MM.1S (cell line): ENCODE results near the gene RPL21.
A peak's percentile ranks its signal among the peaks of the same experiment; 100 is the strongest.

Source experiments
- DNase-seq: peaks from one replicate; pipeline ENCODE4 v3.0.0-alpha.2; 2015
- H2AFZ ChIP-seq: fragments of 300-600 bp; sonication (generic); 2 replicates; pipeline ENCODE4 v1.6.0; 2016; ENCODE audit warnings: antibody characterized with exemption, low read length
- H3F3A ChIP-seq: fragments of 300-600 bp; sonication (generic); 2 replicates; pipeline ENCODE4 v1.6.1; 2016; ENCODE audit warnings: mild to moderate bottlenecking, antibody characterized with exemption, low read length, moderate library complexity, mixed read lengths; ENCODE audit not compliant: insufficient read depth
- H3K27ac ChIP-seq: fragments of 300-600 bp; sonication (generic); 2 replicates; pipeline ENCODE4 v1.5.1; 2016; ENCODE audit warnings: mild to moderate bottlenecking, low read length
- H3K27me3 ChIP-seq: fragments of 300-600 bp; sonication (generic); replicated peaks from 2 replicates; pipeline ENCODE4 v1.6.0; 2016; ENCODE audit warnings: low read length; ENCODE audit not compliant: insufficient read depth
- H3K36me3 ChIP-seq: fragments of 300-600 bp; sonication (generic); replicated peaks from 2 replicates; pipeline ENCODE4 v1.6.1; 2016; ENCODE audit warnings: mild to moderate bottlenecking, low read length, mixed read lengths; ENCODE audit not compliant: insufficient read depth
- H3K4me1 ChIP-seq: fragments of 300-600 bp; sonication (generic); 2 replicates; pipeline ENCODE4 v1.6.1; 2016; ENCODE audit warnings: low read length, mixed read lengths
- H3K4me2 ChIP-seq: fragments of 300-600 bp; sonication (generic); 2 replicates; pipeline ENCODE4 v1.6.0; 2016; ENCODE audit warnings: low read depth, low read length
- H3K4me3 ChIP-seq: fragments of 300-600 bp; sonication (generic); 2 replicates; pipeline ENCODE4 v1.5.1; 2016; ENCODE audit warnings: low read length, mixed read lengths
- H3K79me2 ChIP-seq: fragments of 300-600 bp; sonication (generic); 2 replicates; pipeline ENCODE4 v1.6.1; 2016; ENCODE audit warnings: mixed run types, low read length, mixed read lengths
- H3K9ac ChIP-seq: fragments of 300-600 bp; sonication (generic); 2 replicates; pipeline ENCODE4 v1.6.1; 2016; ENCODE audit warnings: low read length, mixed read lengths
- H3K9me2 ChIP-seq: fragments of 300-600 bp; sonication (generic); replicated peaks from 2 replicates; pipeline ENCODE4 v1.6.1; 2016; ENCODE audit warnings: mild to moderate bottlenecking, low read length, mixed read lengths; ENCODE audit not compliant: insufficient read depth
- H3K9me3 ChIP-seq: fragments of 300-600 bp; sonication (generic); replicated peaks from 2 replicates; pipeline ENCODE4 v1.6.1; 2016; ENCODE audit warnings: mild to moderate bottlenecking, low read length, mixed read lengths; ENCODE audit not compliant: insufficient read depth
- H4K20me1 ChIP-seq: fragments of 300-600 bp; sonication (generic); 2 replicates; pipeline ENCODE4 v1.6.1; 2016; ENCODE audit warnings: mild to moderate bottlenecking, low read length, moderate library complexity, mixed read lengths; ENCODE audit not compliant: insufficient read depth
- EZH2 ChIP-seq: fragments of 300-600 bp; sonication (generic); optimal IDR thresholded peaks from 2 replicates; pipeline ENCODE3; 2017; ENCODE audit warnings: low read depth, mild to moderate bottlenecking, antibody characterized with exemption, low read length, mixed read lengths
- EZH2phosphoT487 ChIP-seq: fragments of 300-600 bp; sonication (generic); IDR thresholded peaks from 2 replicates; pipeline ENCODE4 v1.6.1; 2018; ENCODE audit warnings: antibody characterized with exemption, low read length
- TF ChIP-seq, protein P1 (sequence below): fragments of 300-600 bp; sonication (generic); IDR thresholded peaks from 2 replicates; pipeline ENCODE4 v1.5.1; 2016; ENCODE audit warnings: antibody characterized with exemption, low read length, mixed read lengths

Gene RPL21

DNA sequence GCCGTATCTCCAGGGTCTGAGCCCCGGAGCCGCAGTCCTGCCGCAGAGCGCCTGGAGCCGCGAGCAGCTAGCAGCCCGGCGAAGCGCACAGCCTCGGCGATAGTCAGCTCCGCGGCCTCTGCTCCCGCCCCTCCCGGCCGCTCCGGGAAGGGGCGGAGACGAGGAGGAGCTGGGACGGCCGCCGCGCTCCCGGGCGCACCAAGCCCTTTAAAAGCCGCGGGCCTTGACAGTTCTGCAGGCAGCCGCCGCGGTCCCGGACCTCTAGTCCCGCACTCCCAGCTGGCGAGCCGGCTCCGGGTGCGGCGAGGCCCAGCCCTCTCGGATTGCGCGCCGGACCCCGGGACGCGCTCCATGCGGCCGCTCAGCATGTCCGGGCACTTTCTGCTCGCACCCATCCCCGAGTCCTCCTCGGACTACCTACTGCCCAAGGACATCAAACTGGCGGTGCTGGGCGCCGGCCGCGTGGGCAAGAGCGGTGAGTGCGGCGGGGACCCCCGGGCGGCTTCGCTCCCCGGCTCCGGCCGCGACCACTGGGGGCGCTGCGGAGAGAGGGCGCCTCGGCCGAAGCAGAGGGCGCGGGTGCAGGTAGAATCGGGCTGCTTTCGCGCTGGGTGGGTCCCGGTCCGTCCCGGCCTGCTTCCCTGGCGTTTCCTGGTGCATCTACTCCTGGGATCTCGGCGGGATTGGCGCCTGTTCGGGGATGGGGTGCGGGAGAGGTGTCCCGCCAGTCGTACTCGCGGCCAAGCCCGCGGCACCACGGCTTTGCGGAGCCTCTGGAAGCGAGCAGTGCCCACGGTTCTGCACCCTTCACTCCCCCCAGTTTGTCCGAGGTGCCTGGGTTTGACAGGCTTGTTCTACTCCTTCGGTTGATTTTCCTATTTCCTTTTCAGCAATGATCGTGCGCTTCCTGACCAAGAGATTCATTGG is 19.5 kb downstream of the RPL21 start, which contains the start of gene RASL11A:
Gene RASL11A, plus strand, starts transcription at position 237 of the 927 bp plus-strand sequence. Its CDS starts 115 bp downstream, at position 352.
- Histone ChIP-seq H3K27ac (no peak within 1 kb of the TSS), H3K36me3 (no peaks in the 10 kb centered on the region), H3K79me2 (no peaks in the 10 kb centered on the region), H3K9me3 (no peaks in the 10 kb centered on the region), H3K9me2 (no peaks in the 10 kb centered on the region), H3K27me3 (no peaks in the 10 kb centered on the region), H2AFZ (peak within 1 kb of the TSS; percentile 90), H3K4me2 (peak within 1 kb of the TSS; percentile 87), H3K9ac (peak within 1 kb of the TSS; percentile 51; the same call in 1 of the 2 replicates), H3K4me3 (peak within 1 kb of the TSS; percentile 69), H3K4me1 (no peaks in the 10 kb centered on the region), H4K20me1 (no peaks in the 10 kb centered on the region), H3F3A (no peaks in the 10 kb centered on the region)
- peak; percentile 68 for DNase-seq
- TF ChIP-seq EZH2, result no peak
- TF ChIP-seq, protein P1, sequence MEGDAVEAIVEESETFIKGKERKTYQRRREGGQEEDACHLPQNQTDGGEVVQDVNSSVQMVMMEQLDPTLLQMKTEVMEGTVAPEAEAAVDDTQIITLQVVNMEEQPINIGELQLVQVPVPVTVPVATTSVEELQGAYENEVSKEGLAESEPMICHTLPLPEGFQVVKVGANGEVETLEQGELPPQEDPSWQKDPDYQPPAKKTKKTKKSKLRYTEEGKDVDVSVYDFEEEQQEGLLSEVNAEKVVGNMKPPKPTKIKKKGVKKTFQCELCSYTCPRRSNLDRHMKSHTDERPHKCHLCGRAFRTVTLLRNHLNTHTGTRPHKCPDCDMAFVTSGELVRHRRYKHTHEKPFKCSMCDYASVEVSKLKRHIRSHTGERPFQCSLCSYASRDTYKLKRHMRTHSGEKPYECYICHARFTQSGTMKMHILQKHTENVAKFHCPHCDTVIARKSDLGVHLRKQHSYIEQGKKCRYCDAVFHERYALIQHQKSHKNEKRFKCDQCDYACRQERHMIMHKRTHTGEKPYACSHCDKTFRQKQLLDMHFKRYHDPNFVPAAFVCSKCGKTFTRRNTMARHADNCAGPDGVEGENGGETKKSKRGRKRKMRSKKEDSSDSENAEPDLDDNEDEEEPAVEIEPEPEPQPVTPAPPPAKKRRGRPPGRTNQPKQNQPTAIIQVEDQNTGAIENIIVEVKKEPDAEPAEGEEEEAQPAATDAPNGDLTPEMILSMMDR, result peak; percentile 62

DNA sequence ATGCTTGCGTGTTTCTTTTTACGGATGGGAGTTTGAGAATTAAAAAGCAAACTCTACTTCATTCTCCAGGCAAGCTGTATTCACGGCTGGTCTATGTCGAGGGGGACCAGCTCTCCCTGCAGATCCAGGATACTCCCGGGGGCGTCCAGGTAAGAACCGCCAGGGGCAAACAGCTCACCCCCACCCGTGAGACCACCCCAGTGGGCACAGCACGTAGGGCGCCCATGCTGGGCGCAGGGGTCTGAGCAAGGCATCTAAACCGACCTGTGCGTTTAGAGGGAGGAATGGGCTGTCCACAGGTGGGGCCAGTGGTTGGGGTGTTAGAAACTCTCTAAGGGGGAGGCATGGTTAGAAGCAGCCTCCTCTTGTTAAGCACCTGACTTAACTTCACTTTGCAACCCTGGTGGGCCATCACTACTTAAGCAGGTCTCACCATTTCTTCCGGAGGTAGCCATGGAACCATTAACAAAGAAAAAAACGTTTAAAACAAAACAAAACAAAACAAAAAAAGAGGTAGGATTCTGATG is 20.3 kb downstream of the RPL21 start:
- Histone ChIP-seq H2AFZ (peak overlapping the region; percentile 90; the same call in 1 of the 2 replicates), H4K20me1 (no peaks in the 10 kb centered on the region), H3K36me3 (no peaks in the 10 kb centered on the region), H3K79me2 (no peaks in the 10 kb centered on the region), H3F3A (no peaks in the 10 kb centered on the region), H3K9me3 (no peaks in the 10 kb centered on the region), H3K4me1 (no peaks in the 10 kb centered on the region), H3K4me2 (peak overlapping the region; percentile 87), H3K4me3 (peak overlapping the region; percentile 69), H3K27me3 (no peaks in the 10 kb centered on the region), H3K9ac (peak overlapping the region; percentile 51; the same call in 1 of the 2 replicates), H3K9me2 (no peaks in the 10 kb centered on the region), H3K27ac (no peak overlapping the region)
- no peak for DNase-seq
- TF ChIP-seq EZH2 (no peak), EZH2phosphoT487 (no peak)
- TF ChIP-seq, protein P1, result no peak

DNA sequence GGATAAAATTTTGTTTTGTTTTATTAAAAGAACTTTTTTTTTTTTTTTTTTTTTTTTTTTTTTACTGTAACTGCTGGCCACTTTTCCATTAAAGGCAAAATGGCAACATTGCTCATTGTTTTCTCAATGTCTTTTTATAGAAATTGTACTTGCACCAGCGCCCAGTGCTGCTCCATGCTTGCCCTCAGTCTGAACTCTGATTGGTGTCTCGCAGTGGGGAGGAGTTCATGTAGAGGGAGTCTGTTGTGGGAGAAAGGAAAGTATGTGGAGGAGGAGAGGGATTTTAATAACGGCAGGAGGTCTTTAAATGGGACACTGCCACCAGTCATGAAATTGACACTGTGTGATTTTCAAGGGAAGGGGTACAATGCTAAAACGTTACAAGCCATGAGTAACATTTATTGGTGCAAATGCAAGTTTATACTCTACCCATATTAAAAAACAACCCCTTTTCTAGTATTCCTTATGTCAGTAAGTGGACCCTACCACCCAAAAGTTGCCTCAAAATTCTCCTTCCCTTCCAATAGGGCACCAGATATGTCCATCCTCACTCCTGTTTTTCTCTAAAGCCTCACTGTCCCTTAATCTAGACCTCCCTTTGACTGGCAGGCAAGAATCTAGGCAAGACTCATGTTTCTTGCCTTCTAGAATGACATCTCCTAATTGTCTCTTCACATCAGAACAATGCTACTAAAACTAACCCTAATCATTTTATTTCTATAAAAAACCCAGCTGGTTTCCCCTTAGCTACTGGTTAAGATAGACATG is 22.5 kb downstream of the RPL21 start:
- TF ChIP-seq EZH2 (no peak), EZH2phosphoT487 (no peak)
- TF ChIP-seq, protein P1, result no peak
- DNase-seq, result no peak
- H3K36me3 ChIP-seq, result no peaks in the 10 kb centered on the region
- no peaks in the 10 kb centered on the region for H3K4me1 ChIP-seq
- H4K20me1 ChIP-seq, result no peaks in the 10 kb centered on the region
- no peaks in the 10 kb centered on the region for H3F3A ChIP-seq
- no peak overlapping the region for H3K9ac ChIP-seq
- no peaks in the 10 kb centered on the region for H3K79me2 ChIP-seq
- no peak overlapping the region for H2AFZ ChIP-seq
- no peaks in the 10 kb centered on the region for H3K27me3 ChIP-seq
- no peak overlapping the region for H3K27ac ChIP-seq
- H3K9me2 ChIP-seq, result no peaks in the 10 kb centered on the region
- H3K4me2 ChIP-seq, result no peak overlapping the region
- no peaks in the 10 kb centered on the region for H3K9me3 ChIP-seq
- H3K4me3 ChIP-seq, result no peak overlapping the region
